Tibial nerve (tissue), 4 donors: Measurements from ENCODE around the gene SLC39A6. TPM values are rescaled to one million over a fixed set of nuclear protein-coding genes. Genes with fewer than 3 reads are reported as not detected.

ENCODE experiments used
- DNase-seq, 2 donors: peaks; one replicate each; pipeline ENCODE4 v3.0.0-alpha.2; 2019; ENCODE audit warnings: low spot score in 2 of 2
- H3K27ac ChIP-seq, 4 donors: fragments of 200-600 bp; sonication (generic) in 3 of 4; one replicate each; pipeline ENCODE4 v1.5.1; 2017 to 2019; ENCODE audit warnings: mild to moderate bottlenecking in 1 of 4
- H3K27me3 ChIP-seq, 2 donors: fragments of 200-600 bp; sonication (generic) in 1 of 2; one replicate each; pipeline versions ENCODE4 v1.5.1 to v1.6.0; 2017 to 2019
- H3K36me3 ChIP-seq, 3 donors: fragments of 200-600 bp; sonication (generic); one replicate each; pipeline ENCODE4 v1.5.1; 2018 to 2019
- H3K4me1 ChIP-seq, 4 donors: fragments of 200-600 bp; sonication (generic) in 3 of 4; one replicate each; pipeline ENCODE4 v1.5.1; 2017 to 2019
- H3K4me3 ChIP-seq, 4 donors: fragments of 200-600 bp; sonication (generic) in 3 of 4; one replicate each; pipeline ENCODE4 v1.5.1; 2017 to 2019; ENCODE audit warnings: mild to moderate bottlenecking in 1 of 4, moderate library complexity in 1 of 4
- H3K9me3 ChIP-seq, 4 donors: fragments of 200-600 bp; sonication (generic) in 3 of 4; one replicate each; pipeline ENCODE4 v1.5.1; 2017 to 2019
- CTCF ChIP-seq, 5 experiments: fragments of 200-600 bp in 3 of 5; fragments of 450-650 bp in 2 of 5; sonication (generic) in 3 of 5; IDR thresholded peaks; one replicate each; pipeline ENCODE4 v1.5.1; 2016 to 2019; ENCODE audit warnings: antibody characterized with exemption in 5 of 5, mild to moderate bottlenecking in 3 of 5, moderate library complexity in 2 of 5
- EP300 ChIP-seq, 2 donors: sonication (generic); formaldehyde crosslinking; IDR thresholded peaks; one replicate each; pipeline ENCODE4 v1.6.1; 2017; ENCODE audit warnings: antibody characterized with exemption in 2 of 2, mild to moderate bottlenecking in 1 of 2
- POLR2A ChIP-seq, 2 donors: fragments of 450-650 bp; IDR thresholded peaks; one replicate each; pipeline ENCODE4 v1.6.1; 2017; ENCODE audit warnings: antibody characterized with exemption in 2 of 2, mild to moderate bottlenecking in 2 of 2, moderate library complexity in 2 of 2
- WGBS, 2 donors: methylation state at CpG; one replicate each; pipeline ENCODE4 v1.1.5; 2018; 5-methylcytosine and 5-hydroxymethylcytosine counted together
- total RNA-seq, 4 donors: library from RNA; depleted of rRNA; stranded (reverse); fragments of >200 nt; gene quantifications; one replicate each; pipeline ENCODE4 v1.1.0, GENCODE V29; 2016

Gene SLC39A6
- total RNA-seq, 4 donors from 2014 or later: 43.3 to 53.3 (median 44.0) TPM

GRCh38 chr18:36158266-36158867, 29.2 kb upstream of the SLC39A6 start:
- H3K9me3 ChIP-seq: no peaks in the 10 kb centered on the region

GRCh38 chr18:36157441-36157840, 28.3 kb upstream of the SLC39A6 start:
- H3K27ac ChIP-seq: no peak overlapping the region
- H3K36me3 ChIP-seq: peaks cover 0 to 96% (median 8%) of the 10 kb centered on the region in 3 donors
- TF ChIP-seq POLR2A (IDR thresholded peaks at IDR 0.05): no peak
- TF ChIP-seq CTCF (IDR thresholded peaks at IDR 0.05): no peak
- no peak for TF ChIP-seq EP300 (IDR thresholded peaks at IDR 0.05)
- H3K9me3 ChIP-seq: no peaks in the 10 kb centered on the region
- DNase-seq: no peak
- H3K4me3 ChIP-seq: no peak overlapping the region
- peaks cover 0 to 11% (median 0%) of the 10 kb centered on the region in 4 donors for H3K4me1 ChIP-seq
- no peaks in the 10 kb centered on the region for H3K27me3 ChIP-seq

More at GRCh38 chr18:36158266-36158867, 29.2 kb upstream of the SLC39A6 start:
- Histone ChIP-seq H3K36me3 (peaks cover 0 to 95% (median 8%) of the 10 kb centered on the region in 3 donors), H3K27ac (no peak overlapping the region), H3K27me3 (no peaks in the 10 kb centered on the region), H3K4me3 (no peak overlapping the region), H3K4me1 (peaks cover 0 to 3% (median 0%) of the 10 kb centered on the region in 4 donors)
- no peak for DNase-seq
- WGBS, 2 donors: 71 to 80% methylated on average over 5 of the region's 5 CpGs
- TF ChIP-seq CTCF (IDR thresholded peaks at IDR 0.05): no peak
- no peak for TF ChIP-seq EP300 (IDR thresholded peaks at IDR 0.05)
- TF ChIP-seq POLR2A (IDR thresholded peaks at IDR 0.05): no peak

GRCh38 chr18:36155851-36156757, 27.0 kb upstream of the SLC39A6 start:
- no peak for TF ChIP-seq EP300 (IDR thresholded peaks at IDR 0.05)
- TF ChIP-seq POLR2A (IDR thresholded peaks at IDR 0.05): no peak
- TF ChIP-seq CTCF (IDR thresholded peaks at IDR 0.05): no peak
- peaks cover 0 to 96% (median 8%) of the 10 kb centered on the region in 3 donors for H3K36me3 ChIP-seq
- 94 to 95% methylated on average over 7 of the region's 7 CpGs for WGBS, 2 donors
- peaks cover 0 to 11% (median 0%) of the 10 kb centered on the region in 4 donors for H3K4me1 ChIP-seq
- no peaks in the 10 kb centered on the region for H3K9me3 ChIP-seq
- H3K27me3 ChIP-seq: no peaks in the 10 kb centered on the region
- no peak for DNase-seq
- no peak overlapping the region for H3K27ac ChIP-seq
- H3K4me3 ChIP-seq: no peak overlapping the region

GRCh38 chr18:36153771-36154170, 24.6 kb upstream of the SLC39A6 start:
- H3K27ac ChIP-seq: peak overlapping the region in 2 of 4 donors; percentile 36 to 69
- 59 to 80% methylated on average over 2 of the region's 2 CpGs for WGBS, 2 donors
- H3K36me3 ChIP-seq: peaks cover 0 to 95% (median 1%) of the 10 kb centered on the region in 3 donors

More at GRCh38 chr18:36153771-36154170, 24.6 kb upstream of the SLC39A6 start:
- DNase-seq: no peak
- TF ChIP-seq POLR2A (IDR thresholded peaks at IDR 0.05) (no peak), CTCF (IDR thresholded peaks at IDR 0.05) (no peak), EP300 (IDR thresholded peaks at IDR 0.05) (no peak)
- Histone ChIP-seq H3K27me3 (no peaks in the 10 kb centered on the region), H3K4me3 (no peak overlapping the region), H3K9me3 (no peaks in the 10 kb centered on the region), H3K4me1 (peaks cover 0 to 11% (median 0%) of the 10 kb centered on the region in 4 donors)
